ENCODE measurements around the gene RAD51B.

RAD51B gene

DNA sequence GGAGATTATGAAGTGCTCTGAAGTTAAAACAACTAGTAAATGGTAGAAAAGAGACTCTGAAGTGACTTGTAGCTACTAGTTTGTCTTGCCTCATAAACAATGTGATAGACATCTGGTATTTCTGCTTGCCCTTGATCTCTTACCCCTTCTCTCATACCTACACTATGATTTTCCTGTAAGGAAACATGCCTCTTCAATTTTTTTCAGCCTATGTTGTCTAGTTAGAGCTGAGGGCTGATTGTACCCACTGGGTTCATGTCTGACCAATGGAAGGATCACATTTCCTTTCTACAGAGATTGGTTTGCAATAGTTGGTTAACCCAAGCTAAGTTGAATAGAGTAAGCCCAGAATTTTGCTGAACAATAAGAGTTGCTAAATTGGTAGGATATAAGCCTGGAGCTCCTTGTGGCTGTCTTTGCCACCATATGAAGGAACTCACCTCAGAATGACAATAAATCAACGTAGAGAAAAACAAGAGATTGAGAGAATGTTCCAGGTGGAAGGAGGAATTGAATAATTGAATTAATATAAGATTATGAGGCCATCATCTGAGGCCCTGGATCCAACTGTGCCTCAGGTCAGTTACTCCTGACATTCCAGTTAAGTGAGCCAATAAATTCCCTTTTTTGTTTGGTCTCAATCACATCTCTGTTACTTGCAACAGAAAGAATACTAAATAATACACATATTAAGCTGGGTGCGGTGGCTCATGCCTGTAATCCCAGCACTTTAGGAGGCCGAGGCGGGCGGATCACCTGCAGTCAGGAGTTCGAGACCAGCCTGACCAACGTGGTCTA, 626.9 kb downstream of the RAD51B start:
- no peak for DNase-seq (ENCODE audit: low read depth in 2 of 3, low spot score in 2 of 3)

DNA sequence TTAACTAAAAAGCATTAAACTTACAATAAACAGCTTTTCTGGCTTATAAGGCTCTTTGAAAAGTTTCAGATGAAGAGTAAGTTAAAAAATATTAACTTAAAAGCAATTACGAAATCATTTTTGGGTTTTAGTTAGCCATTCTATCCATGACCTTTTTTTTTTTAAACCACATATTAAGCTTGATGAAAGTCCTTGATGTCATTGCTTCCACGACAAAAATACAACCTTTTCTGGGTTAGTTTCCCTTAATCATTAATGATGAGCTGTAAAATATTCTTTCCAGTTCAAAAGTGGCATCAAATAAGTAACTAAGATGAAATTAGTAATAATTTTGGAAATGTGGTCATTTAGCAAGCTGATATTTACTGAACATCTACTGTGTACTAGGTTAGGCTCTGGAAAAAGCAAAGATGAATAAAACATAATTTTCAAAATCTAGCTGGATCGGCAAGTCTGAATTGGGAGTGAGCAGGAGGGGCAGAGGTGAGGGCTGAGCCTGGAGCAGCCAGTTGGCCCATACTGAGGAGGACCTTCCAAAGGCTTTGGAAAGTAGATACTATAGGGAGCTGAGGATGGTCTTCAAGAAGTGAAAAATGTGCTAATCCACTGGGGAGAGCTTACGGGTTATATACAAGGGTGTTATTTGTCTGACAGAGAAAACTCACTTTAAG, 628.1 kb downstream of the RAD51B start:
- DNase-seq (ENCODE audit: low read depth in 2 of 3, low spot score in 2 of 3) = no peak

DNA sequence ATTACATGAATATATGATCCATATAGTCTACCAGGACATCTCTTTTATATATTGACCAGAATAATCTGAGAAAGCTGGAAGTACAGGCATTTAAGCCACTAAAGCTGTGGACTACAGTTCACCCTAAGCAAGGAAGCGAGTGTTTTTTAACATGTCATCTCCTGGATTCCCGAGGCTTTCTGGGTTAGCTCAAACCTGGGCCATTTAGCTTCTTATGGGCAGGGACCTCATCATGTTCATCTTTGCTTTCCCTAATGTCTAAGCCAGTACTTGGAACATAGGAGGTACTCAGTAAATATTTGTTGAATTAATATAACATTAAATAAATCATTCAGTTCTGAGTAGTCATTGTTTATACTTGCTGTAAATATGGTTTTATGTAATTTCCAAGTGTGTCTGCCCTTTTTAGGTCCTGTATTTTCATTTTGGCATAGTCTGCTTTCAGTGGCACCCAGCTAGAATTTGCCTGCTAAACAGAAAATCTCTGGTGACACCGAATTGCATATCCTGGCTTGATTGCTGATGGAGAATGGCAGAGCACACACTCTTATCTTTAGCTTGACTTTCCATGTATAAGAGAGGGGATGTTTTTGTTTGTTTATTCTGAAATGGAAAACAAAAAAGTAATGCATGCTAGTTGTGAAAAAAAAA, 628.8 kb downstream of the RAD51B start:
- no peak for DNase-seq (ENCODE audit: low read depth in 2 of 3, low spot score in 2 of 3)

DNA sequence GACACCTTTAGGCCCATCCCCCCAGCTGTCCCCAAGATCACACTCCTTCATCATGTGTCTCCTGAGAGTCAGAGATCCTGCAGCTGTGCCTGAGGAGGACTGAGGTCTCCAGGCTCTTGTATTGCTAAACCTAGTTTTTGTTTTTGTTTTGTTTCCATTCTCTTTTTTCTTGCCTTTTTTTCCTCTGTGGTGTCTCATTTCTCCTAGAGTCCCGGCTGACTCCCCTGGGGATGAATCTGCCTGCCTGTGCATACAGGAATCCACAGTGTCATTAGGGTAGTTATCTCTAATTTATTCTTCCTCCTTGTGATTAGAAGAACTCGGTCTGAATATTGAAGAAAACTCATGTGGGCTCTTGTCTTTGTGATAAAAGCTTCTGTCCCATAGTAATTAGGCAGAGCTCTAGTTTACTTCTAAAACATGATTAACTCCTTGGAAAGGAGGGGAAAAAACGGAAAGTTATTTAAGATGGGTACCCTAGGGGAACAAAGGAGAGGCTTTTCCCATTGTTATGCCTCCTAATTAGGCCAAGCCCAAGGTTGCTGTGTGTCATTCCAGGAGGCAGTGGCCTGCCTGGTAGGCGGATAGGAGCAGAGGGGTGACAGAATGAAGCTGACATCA, 630.1 kb downstream of the RAD51B start:
- no peak for DNase-seq (ENCODE audit: low read depth in 2 of 3, low spot score in 2 of 3)

DNA sequence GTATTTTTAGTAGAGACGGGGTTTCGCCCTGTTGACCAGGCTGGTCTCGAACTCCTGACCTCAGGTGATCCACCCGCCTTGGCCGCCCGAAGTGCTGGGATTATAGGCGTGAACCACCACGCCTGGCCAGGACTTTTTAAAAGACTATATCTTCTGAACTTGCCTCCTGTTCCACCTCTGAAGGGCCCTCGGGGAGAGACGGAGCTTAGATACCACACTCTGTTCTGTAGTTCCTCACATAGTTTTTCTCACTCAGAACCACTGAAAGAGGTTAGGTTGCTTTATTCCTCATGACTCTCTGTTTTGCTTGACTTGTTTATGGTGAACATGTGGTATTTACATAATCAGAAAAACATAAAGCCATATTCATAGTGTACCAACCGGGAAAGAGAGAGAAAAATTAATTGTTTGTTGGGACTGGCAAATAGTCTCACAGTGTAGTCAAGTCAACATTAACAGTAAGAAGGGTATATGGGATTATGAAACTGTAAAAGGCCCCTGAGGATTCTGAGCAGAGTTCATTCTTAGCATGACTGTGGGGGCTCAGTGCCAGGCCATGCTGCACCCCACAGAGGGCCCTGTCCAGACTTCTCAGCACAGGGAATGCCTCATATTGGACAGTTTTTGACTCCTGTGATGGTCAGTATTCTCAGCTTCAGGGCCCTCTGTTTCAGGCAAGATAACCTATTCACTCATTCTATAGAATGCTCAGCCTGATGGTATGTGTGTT, 631.0 kb downstream of the RAD51B start:
- DNase-seq (ENCODE audit: low read depth in 2 of 3, low spot score in 2 of 3) = no peak

DNA sequence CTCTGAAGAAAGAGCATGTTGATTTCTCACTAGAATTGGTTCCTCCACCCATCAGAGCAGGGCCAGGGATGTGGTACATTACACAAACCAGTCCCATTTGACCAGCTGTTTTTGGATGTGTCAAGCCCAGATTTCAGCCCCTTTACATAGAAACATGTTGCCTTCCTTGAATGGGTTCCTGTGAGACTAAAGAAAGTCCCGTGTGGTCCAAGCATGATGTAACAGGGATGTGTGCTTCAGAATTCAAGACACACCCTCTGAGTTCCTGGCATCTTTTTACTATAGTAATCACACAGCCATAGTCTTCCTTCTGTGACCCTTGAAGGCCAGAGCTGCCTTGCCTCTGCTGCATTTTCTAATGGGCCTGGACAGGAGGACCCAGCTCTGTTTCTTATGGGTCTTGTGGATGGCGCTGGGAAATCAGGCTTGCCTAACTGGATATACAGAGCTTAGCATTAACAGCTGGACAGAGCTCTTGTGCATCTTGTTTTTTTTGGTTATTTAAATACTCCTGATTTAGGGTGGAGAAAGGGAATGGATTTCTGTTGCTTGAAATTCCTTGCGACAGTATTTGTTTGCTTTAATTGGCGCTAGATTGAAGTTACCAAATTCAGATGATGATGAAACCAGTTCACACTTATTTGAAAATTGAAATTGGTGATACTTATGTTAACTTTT, 632.3 kb downstream of the RAD51B start:
- DNase-seq (ENCODE audit: low read depth in 2 of 3, low spot score in 2 of 3) = no peak

DNA sequence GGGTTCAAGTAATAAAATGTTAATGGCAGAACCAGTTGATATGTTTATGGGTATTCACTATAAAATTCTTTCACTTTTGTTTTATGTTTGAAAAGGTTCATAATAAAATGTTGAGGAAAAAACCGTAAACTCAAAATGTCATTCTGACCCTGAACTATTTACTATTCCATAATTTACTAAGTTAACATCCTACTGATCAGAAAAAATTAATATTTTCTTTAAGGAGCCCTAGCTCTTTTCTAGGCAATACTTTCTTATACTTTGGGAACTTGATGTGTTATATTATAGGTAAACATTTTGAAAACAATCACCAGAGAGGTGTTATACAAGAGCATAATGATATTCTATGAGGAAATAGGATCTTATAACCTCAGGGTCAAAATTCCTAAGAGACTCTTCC, 638.7 kb downstream of the RAD51B start:
- no peak for DNase-seq (ENCODE audit: low read depth in 2 of 3, low spot score in 2 of 3)

DNA sequence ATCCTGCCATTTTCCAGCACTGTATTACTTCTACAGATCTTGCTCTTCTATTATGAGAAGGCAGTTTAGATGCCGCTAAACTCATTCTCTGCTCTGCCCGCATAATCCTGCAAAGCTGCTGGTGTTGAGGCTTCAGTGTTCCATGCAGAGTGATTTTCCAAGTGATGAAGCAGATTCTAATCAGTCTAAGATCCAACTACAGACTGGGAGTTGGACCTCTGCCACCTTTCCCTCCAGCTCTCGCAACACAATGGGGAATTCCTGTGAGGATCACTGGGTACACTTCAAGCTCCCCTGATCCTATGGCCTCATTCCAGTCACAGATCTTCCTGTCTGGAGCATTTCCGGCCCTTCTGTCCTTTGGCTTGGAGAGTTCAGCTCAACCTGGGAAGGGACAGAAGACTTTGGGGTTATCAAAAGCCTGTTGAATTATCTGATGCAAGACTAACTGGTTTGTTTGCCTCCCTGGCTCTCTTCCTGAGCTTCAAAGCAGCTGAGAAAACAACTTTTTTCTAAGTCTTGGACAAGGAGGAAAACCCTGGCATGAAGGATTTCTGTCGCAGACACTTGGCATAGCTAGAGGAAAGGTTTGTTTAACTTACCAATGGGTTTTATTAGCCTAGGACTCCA, 639.4 kb downstream of the RAD51B start:
- DNase-seq (ENCODE audit: low read depth in 2 of 3, low spot score in 2 of 3) = no peak

DNA sequence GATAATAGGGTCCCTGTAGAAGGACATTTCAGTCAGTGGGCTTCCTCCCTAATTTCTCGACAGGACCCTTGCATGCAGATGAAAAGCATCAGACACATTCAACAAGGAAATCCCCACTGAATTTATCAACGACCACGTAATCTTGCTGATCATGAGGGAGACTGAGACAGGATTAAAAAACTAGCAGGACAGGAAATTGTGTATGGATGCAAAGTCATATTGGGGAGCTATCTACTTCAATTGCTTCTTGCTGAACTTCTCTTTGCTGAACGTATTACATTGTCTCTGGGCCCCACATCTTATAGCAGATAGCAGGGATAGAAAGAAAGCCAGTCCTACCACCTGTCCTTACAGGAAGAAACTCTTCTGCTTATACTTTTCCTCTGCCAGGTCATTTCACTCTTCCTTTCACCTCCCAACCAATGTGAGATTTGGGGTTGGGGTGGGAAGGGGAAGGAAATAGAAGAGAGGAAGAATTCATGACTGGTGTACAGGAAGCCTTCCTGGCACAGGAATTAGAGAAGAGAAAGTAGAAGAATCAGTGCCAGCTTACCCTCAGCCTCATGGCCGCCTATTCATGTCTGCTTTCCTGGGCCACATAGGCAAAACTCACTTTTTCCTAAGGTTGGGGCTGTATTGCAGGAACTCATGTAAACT, 640.0 kb downstream of the RAD51B start:
- DNase-seq (ENCODE audit: low read depth in 2 of 3, low spot score in 2 of 3) = no peak

DNA sequence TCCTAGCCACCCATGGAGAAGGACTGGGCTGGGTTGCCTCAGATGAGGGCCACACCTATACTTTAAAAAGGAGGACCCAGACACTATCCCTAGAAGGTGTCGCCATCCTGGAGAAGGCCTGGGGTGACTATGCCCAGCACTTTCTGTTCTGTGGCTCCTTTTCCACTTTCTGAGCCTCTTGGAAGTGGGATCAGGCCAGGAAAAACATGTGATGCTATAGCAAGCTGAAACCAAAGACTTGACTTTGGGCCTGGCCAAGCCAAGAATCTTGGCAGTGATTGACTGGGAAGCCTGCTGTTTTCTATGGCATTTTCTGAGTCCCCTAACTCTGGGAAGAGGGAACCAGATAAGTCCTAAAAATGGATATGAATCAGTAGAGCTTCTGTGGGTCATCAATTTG, 641.0 kb downstream of the RAD51B start:
- no peak for DNase-seq (ENCODE audit: low read depth in 2 of 3, low spot score in 2 of 3)

DNA sequence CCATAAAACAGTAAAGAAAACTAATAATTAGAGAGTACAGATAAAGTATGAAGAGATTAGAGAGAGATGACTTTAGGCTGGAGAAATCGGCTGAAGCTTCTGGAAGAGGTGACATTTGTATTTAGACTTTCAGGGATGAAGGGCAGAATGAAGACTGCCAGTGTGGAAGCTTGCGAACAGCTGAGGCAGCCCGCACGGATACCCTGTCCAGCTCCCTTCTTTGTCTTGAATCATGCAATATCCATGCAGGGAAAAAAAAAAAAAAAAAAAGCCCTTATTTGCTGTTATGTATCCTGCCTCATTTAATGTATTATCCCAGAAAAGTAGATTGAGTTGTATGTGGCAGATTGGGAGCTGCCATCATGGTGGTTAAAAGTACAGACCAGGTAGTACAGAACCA, 641.5 kb downstream of the RAD51B start:
- no peak for DNase-seq (ENCODE audit: low read depth in 2 of 3, low spot score in 2 of 3)

DNA sequence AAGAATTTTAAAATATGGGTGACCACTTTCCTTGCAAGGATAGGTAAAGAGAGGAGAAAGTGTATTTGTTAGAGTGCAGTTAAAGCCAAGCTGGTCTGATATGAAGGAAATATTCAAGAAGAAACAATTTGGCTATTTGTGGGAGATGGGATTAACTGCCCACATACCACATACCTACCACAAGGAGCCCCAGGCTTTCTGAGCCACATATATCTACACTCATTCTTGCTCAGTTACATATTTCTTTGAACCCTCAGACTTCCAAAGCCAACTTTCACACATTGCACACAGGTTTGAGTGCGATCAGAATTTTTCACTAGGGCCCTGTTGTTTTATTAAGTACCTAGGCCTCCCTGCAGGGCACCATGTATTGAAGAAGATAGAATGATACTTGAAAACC, 643.1 kb downstream of the RAD51B start:
- DNase-seq (ENCODE audit: low read depth in 2 of 3, low spot score in 2 of 3) = no peak

DNA sequence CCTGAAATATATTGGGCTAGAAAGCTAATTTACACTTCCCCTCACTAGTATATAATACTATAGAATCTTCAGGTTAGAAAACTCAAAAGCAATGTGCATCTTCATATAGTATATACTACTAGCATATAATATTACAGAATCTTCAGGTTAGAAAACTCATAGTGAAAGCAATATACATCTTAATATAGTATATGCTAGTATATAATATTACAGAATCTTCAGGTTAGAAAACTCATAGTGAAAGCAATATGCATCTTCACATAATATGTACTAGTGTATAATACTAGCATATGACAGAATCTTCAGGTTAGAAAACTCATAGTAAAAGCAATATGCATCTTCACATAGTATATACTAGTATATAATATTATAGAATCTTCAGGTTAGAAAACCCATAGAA, 643.7 kb downstream of the RAD51B start:
- DNase-seq (ENCODE audit: low read depth in 2 of 3, low spot score in 2 of 3) = no peak

DNA sequence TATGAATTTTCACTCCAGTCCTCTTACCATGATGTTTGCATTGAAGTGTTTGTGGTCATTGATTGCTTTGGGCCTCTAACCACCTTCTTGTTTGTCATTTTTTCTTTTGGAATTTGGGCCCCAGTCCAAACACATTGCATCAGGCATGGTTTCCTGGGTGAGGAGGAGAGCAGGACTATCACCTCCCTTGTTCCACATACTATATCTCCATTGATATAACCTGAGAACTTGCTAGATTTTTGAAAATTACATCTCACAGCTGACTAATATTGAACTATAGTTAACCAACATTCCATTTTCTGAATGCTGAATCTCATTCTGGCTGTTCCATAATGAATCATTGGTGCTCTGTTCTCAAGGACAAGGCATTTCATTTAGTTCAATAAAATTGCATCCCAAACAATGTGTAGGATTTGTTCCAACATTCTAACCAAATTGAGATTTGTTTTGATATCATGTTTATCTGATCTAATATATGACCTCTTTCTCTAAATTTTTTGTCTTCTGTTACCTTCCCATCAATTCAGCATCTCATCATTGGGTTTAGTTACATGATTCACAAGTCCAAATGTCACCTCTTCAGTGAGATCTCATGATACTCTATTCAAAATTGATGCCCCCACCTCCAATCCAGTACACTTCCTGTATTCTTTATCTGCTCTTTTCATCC, 644.3 kb downstream of the RAD51B start:
- DNase-seq (ENCODE audit: low read depth in 2 of 3, low spot score in 2 of 3) = no peak

DNA sequence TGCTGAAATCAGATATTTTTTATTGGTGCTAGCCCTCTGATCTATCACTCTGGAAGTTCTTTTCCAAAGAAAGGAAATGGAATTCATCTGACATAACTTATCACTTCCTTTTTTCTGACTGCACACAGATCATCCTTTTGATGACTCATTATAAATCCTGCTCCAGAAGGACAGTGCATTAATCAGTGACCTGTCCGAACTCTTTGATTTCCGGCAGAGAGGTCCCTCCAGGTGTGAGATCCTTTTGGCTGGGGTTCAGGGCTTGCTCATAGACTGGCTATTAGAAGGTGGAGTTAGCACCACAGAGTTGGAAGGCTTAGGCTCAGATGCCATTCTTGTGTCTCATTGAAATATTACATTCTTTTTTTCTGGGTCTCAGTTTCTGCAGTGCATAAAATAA, 645.1 kb downstream of the RAD51B start:
- no peak for DNase-seq (ENCODE audit: low read depth in 2 of 3, low spot score in 2 of 3)

DNA sequence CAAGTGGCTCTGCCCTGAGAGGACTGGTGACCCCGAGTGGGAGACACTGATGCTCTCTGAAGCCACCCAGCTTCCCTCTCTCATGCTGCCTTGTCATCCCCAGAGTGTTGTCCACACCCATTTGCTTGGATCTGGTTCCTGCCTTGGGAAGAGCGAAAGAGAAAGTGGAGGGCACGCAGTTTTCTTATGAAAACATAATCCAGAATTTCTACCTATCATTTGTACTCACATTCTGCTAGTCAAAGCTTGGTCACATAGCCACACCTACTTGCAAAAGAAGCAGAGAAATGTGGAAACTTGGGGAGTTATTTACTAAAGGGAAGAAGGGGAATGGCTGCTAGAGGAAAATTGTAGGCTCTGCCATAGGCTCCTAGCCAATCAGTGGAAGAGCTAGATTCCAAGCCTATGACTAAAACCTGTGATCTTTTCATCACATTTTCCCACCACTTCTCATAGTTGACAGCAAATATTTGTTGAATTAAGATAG, 647.0 kb downstream of the RAD51B start:
- DNase-seq (ENCODE audit: low read depth in 2 of 3, low spot score in 2 of 3) = no peak

DNA sequence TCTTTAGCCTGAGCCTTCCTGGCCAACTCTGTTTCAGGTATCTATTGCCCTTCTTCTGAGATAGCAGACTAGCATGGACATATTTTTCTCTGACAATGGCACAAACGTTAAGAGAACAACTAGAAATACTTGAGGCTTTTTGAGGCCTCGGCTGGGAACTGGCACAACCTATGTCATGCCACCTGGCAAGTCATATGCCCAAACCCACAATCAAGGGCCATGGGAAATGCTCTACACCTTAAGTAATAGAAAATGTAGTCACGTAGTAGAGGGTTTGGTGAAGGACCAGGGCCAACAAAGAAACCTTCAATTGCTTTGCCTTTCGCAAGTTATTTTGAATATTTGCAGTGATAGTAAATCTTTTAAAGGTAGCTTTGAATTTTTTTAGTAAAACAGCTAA, 647.8 kb downstream of the RAD51B start:
- no peak for DNase-seq (ENCODE audit: low read depth in 2 of 3, low spot score in 2 of 3)

DNA sequence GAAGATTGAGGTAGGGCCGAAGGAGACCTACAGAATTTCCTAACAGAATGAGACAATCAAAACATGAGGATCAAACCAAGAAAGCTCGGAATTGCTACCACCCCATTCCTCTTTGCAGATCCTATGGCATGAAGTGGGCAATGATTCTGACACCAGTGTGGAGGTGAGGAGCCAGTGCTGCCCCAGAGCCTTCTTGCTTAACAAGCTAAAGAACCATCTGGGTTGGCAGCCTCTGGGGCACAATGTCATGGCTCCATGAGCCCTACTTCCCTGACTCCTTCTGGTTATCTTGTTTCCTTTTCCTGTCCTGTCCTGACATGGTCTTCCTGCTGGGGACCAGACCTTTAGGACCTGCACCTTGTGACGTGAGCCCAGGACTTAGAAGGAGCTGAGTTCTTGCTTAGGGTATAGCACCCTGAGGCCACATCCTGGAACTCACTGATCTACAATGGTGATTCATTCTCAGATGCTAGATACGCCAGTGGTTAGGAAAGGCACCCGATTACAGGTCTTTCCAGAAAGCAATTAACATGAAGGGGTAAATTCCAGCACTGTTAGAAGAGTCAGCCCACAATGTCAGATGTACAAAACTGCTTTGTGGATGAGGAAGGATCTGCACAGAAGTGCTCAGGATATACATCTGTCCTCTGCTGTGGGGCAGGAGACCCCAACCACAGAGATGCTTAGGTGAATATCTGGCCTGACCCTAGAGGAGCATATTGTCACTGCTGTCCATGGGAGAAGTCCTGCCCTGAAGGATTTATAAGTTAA, 649.0 kb downstream of the RAD51B start:
- DNase-seq (ENCODE audit: low read depth in 2 of 3, low spot score in 2 of 3) = peak in 1 of 3 experiments; percentile 7

Measured in activated CD8-positive, alpha-beta memory T cell treated with anti-CD3 and anti-CD28 coated beads for 48 hours (primary cell).